Fibroblast of pulmonary artery (primary cell): ENCODE measurements around the gene TACR1.

Experiments
- DNase-seq: peaks from one replicate; pipeline ENCODE4 v3.0.0-alpha.2; 2010; ENCODE audit warnings: low read depth
- H3K4me3 ChIP-seq: replicated peaks from 2 replicates; pipeline ENCODE4 v1.5.1; 2011; ENCODE audit warnings: low read depth, mild to moderate bottlenecking, control low read depth, low read length, moderate library complexity
- TF ChIP-seq, protein P1 (sequence below): IDR thresholded peaks from 2 replicates; pipeline ENCODE4 v1.5.1; 2011; ENCODE audit warnings: mild to moderate bottlenecking, control low read depth, low read length, inconsistent platforms; ENCODE audit errors: missing control alignments

TACR1 gene

DNA sequence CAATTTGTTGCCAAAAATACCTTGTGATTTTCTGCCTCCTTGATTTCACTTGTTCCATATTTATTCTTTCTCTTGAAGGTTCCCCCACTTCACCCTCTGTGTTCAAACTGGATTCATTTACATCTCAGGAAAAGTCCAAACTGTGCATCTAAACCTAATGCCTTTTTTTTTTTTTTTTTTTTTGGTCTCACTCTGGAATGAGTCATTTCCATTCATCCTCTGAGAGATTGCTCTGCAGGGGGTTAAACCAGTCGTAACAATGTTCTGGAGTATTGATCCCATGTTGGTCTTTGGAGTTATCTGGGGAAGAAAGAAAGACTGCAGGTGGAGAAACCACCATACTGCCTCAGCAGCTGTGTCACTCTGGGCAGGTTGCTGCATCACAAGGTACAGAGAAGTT lies 119.7 kb downstream of the TACR1 start:
- no peak overlapping the region for H3K4me3 ChIP-seq
- no peak for DNase-seq
- TF ChIP-seq, protein P1, sequence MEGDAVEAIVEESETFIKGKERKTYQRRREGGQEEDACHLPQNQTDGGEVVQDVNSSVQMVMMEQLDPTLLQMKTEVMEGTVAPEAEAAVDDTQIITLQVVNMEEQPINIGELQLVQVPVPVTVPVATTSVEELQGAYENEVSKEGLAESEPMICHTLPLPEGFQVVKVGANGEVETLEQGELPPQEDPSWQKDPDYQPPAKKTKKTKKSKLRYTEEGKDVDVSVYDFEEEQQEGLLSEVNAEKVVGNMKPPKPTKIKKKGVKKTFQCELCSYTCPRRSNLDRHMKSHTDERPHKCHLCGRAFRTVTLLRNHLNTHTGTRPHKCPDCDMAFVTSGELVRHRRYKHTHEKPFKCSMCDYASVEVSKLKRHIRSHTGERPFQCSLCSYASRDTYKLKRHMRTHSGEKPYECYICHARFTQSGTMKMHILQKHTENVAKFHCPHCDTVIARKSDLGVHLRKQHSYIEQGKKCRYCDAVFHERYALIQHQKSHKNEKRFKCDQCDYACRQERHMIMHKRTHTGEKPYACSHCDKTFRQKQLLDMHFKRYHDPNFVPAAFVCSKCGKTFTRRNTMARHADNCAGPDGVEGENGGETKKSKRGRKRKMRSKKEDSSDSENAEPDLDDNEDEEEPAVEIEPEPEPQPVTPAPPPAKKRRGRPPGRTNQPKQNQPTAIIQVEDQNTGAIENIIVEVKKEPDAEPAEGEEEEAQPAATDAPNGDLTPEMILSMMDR: no peak

DNA sequence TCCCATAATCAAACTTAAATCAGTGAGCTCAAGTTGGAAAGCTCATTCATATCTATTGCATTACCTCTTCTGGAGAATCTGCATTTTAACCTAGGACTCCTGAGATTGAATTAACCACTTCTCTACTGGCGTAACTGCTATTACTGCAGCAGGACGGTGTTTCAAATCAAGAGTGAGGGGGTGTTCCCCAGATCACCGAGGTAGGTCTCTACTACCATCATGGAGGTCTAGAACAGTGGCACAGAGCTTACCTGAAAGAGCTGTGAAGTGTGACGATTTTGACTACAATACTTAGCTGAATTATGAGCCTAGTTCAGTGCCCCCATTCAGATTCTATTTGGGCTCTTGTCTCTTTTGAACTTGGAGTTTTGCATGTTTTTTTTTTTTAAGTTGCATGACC lies 121.4 kb downstream of the TACR1 start:
- H3K4me3 ChIP-seq: no peak overlapping the region
- DNase-seq: no peak
- TF ChIP-seq, protein P1: no peak

DNA sequence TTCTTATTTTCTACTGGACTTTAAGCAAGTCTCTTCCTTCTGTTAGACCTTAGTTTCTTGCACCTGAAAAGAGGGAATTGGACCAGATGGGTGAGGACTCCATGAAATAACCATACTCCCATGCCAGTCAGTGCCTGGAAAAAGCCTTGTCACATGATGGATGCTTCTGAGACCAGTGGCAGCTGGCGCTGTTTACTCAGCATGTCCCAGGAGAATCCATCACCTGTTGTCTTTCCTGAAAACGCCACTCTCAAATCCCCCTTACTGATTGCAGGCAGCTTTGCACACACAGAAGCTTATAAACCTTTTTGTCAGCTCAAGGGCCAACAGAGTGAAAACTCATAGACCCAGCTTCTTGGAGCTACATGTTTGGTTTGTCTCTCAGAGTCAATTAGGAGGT lies 123.2 kb downstream of the TACR1 start:
- no peak for DNase-seq
- TF ChIP-seq, protein P1: no peak

DNA sequence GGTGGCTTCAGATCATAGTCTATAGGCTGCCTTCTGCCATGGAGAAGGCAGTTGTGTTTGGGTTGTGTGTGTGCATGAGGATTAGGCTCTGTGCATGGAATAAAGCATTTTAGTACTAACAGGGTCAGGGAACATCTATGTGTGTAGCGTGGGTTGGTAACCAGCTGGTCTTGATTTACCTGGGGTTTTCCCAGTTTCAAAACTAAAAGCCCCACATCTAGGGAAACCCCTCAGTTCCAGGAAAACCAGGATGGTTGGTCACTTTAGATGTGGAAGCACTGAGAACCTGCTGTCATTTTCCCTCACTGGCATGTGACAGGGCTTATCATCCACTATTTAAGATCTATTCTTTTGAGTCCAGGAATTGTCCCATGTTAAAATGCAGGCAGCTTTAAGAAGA lies 124.6 kb downstream of the TACR1 start:
- H3K4me3 ChIP-seq: no peak overlapping the region
- TF ChIP-seq, protein P1: no peak

More for the DNA sequence above, 123.2 kb downstream of the TACR1 start:
- no peak overlapping the region for H3K4me3 ChIP-seq

GRCh38 chr2:75074228-75074627 lies 125.1 kb downstream of the TACR1 start:
- no peak for DNase-seq
- no peak overlapping the region for H3K4me3 ChIP-seq
- TF ChIP-seq, protein P1: no peak

More for the DNA sequence above, 124.6 kb downstream of the TACR1 start:
- DNase-seq: no peak

DNA sequence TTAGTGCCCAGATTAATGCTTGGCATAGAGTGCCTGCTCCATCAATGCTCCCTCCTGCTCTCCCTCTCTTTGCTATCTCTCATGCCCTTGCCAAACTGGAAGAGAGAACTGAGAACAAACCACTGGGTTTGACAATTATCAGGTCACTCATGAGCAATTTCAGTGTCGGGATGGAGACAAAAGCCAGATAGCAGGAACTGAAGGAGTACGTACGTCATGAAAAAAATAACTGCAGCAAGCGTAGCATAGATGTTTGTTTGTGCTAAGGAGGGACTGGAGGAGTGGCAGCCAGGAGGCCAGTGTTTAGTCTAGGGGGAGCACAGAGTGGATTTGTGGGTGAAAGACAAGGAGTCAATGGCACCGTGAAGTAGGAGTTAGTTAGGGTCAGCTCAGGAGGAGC lies 127.6 kb downstream of the TACR1 start:
- H3K4me3 ChIP-seq: no peak overlapping the region
- TF ChIP-seq, protein P1: no peak

DNA sequence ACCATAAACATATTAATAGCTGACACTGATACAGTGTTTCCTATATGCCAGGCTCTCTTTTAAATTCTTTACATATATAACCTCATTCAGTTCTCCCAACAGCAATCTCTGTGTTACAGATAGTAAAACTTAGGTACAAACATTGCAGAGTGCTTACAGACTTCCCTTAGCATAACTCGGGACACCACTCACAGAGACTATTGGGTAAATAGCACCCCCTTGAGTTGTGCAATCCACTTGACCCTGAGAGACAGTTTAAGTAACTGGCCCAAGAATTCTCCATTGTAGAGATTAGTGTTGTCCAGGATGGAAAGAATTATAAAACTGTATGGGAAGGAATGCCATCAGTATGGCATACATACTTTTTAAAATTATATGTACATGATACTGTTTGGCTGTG lies 130.8 kb downstream of the TACR1 start:
- H3K4me3 ChIP-seq: no peak overlapping the region
- DNase-seq: no peak
- TF ChIP-seq, protein P1: no peak

More for the DNA sequence above, 127.6 kb downstream of the TACR1 start:
- DNase-seq: no peak
